Prostate gland (tissue), 2 donors: Measurements from ENCODE around the gene MUC21. TPM values are rescaled to one million over a fixed set of nuclear protein-coding genes. Genes with fewer than 3 reads are reported as not detected.

Experiments used
- DNase-seq: peaks from one replicate; pipeline ENCODE4 v3.0.0-alpha.2; 2019; ENCODE audit warnings: low spot score
- H3K27ac ChIP-seq, 2 donors: fragments of 200-600 bp; sonication (generic); 2 replicates each; pipeline ENCODE4 v1.5.1; 2017 to 2019
- H3K27me3 ChIP-seq: fragments of 200-600 bp; sonication (generic); replicated peaks from 2 replicates; pipeline ENCODE4 v1.5.1; 2019; ENCODE audit not compliant: insufficient read depth
- H3K36me3 ChIP-seq, 2 donors: fragments of 200-600 bp; sonication (generic); 1 replicate in 1 of 2; 2 replicates in 1 of 2; pipeline versions ENCODE4 v1.5.1 to v1.8.1; 2017 to 2019
- H3K4me1 ChIP-seq: fragments of 200-600 bp; sonication (generic); replicated peaks from 2 replicates; pipeline ENCODE4 v1.5.1; 2019
- H3K4me3 ChIP-seq, 2 donors: fragments of 200-600 bp; sonication (generic); 2 replicates each; pipeline ENCODE4 v1.5.1; 2017 to 2019
- H3K9me3 ChIP-seq: fragments of 200-600 bp; sonication (generic); 2 replicates; pipeline ENCODE4 v1.5.1; 2017
- POLR2A ChIP-seq: fragments of 450-650 bp; IDR thresholded peaks from one replicate; pipeline ENCODE4 v1.6.1; 2016; ENCODE audit warnings: antibody characterized with exemption, mild to moderate bottlenecking
- POLR2AphosphoS5 ChIP-seq: sonication (generic); formaldehyde crosslinking; IDR thresholded peaks from one replicate; pipeline ENCODE4 v1.6.1; 2017; ENCODE audit warnings: antibody characterized with exemption
- WGBS: methylation state at CpG from one replicate; pipeline ENCODE4 v1.1.5; 2018; 5-methylcytosine and 5-hydroxymethylcytosine counted together
- intact Hi-C: fragments of 100-400 bp; cut with DNase I; formaldehyde crosslinking; loops from one replicate; pipeline ENCODE4 v1.14.2; 2022
- total RNA-seq, 2 donors: library from RNA; depleted of rRNA; stranded (reverse); fragments of >200 nt; gene quantifications; one replicate each; pipeline ENCODE4 v1.1.0, GENCODE V29; 2016
- TF ChIP-seq, protein P1 (sequence below), 4 experiments: fragments of 200-600 bp in 2 of 4; fragments of 450-650 bp in 2 of 4; sonication (generic) in 2 of 4; IDR thresholded peaks; 1 replicate in 3 of 4; 2 replicates in 1 of 4; pipeline ENCODE4 v1.5.1; 2016 to 2019; ENCODE audit warnings: antibody characterized with exemption in 4 of 4, mild to moderate bottlenecking in 2 of 4, moderate library complexity in 2 of 4

The MUC21 gene
- total RNA-seq, 2 donors from 2014 or later = 0.28 TPM; not detected in 1

DNA sequence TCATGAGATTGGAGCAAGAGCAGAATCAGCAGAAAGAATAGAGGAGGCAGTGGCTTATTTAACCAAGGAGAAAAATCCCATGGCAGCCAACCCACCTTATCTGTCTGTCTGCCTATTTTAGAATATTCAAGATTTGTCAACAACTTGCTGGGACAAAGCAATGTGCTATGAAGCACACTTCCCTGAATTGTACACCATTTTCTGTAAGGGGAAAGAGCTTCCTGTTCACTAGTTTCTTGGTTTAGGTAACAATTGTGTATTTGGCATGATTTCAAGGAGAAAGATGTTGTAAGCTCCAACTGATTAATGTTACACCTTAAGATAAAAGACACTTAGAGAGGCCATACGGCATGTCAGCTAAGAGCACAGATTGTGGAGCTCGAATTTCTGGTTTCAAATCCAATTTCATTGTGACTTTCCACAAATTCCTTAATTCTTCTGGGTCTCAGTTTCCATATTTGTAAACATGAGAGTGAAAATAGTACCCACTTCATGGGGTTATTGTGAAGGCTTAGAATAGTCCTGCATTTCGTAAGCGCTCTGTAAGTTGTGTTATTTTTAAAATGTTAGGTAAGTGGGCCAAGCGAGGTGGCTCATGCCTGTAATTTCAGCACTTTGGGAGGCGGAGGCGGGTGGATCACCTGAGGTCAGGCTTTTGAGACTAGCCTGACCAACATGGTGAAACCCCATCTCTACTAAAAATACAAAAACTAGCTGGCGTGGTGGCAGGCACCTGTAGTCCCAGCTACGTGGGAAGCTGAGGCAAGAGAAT, 21.9 kb downstream of the MUC21 start:
- intact Hi-C loops = no loop called here
- H3K36me3 ChIP-seq = no peaks in the 10 kb centered on the region
- WGBS = 82% methylated on average over 9 of the region's 9 CpGs
- no peaks in the 10 kb centered on the region for H3K4me1 ChIP-seq
- H3K27ac ChIP-seq = no peak overlapping the region
- H3K4me3 ChIP-seq = no peak overlapping the region
- TF ChIP-seq, protein P1, sequence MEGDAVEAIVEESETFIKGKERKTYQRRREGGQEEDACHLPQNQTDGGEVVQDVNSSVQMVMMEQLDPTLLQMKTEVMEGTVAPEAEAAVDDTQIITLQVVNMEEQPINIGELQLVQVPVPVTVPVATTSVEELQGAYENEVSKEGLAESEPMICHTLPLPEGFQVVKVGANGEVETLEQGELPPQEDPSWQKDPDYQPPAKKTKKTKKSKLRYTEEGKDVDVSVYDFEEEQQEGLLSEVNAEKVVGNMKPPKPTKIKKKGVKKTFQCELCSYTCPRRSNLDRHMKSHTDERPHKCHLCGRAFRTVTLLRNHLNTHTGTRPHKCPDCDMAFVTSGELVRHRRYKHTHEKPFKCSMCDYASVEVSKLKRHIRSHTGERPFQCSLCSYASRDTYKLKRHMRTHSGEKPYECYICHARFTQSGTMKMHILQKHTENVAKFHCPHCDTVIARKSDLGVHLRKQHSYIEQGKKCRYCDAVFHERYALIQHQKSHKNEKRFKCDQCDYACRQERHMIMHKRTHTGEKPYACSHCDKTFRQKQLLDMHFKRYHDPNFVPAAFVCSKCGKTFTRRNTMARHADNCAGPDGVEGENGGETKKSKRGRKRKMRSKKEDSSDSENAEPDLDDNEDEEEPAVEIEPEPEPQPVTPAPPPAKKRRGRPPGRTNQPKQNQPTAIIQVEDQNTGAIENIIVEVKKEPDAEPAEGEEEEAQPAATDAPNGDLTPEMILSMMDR (IDR thresholded peaks at IDR 0.05) = no peak
- no peak for TF ChIP-seq POLR2A
- no peak for TF ChIP-seq POLR2AphosphoS5
- H3K27me3 ChIP-seq = no peaks in the 10 kb centered on the region
- DNase-seq = no peak
- H3K9me3 ChIP-seq = no peaks in the 10 kb centered on the region

DNA sequence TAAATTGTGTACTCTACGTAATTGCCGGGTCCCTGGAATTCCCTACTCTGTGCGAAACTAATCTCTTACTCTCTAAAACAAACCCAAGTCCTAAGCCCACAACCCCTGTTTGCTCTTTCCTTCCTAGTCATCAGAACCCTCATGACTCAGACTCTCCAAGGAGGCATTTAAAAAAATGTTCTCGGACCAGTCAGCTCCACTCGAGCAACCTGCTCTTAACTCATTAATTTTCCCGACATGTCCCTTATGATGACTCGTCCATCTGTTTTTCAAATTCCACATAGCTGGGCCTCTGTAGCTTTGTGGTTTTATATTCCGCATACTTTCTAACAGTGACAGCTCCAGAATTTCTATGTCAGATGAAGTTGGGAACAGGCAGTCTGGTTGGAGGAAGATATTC, 24.2 kb downstream of the MUC21 start:
- no peak for DNase-seq
- H3K27me3 ChIP-seq = no peaks in the 10 kb centered on the region
- H3K27ac ChIP-seq = no peak overlapping the region
- H3K9me3 ChIP-seq = no peaks in the 10 kb centered on the region
- TF ChIP-seq POLR2AphosphoS5 (no peak), POLR2A (no peak)
- TF ChIP-seq, protein P1 (IDR thresholded peaks at IDR 0.05) = no peak
- H3K36me3 ChIP-seq = no peaks in the 10 kb centered on the region
- H3K4me3 ChIP-seq = no peak overlapping the region
- no peaks in the 10 kb centered on the region for H3K4me1 ChIP-seq
- intact Hi-C loops = no loop called here
- 41% methylated on average over 8 of the region's 8 CpGs for WGBS

DNA sequence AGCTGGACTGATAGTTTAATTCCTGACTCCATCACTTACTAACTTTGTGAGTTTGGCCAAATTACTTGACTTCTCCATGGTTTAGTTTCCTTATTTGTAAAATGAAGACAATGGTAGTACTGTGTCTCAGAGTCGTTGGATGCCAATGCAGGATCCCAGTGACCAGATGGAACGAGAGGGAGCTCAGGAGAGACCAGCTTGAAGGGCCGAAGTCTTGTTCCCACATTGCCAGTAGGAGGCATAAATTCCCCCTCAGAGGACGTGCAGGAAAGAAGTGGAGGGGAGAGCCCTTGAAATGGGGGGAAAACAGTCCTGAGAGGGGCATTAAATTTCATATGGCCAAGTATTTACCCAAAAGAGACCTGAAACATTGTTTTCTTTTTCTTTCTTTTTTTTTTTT, 24.6 kb downstream of the MUC21 start:
- WGBS = 50% methylated on average over 4 of the region's 4 CpGs

DNA sequence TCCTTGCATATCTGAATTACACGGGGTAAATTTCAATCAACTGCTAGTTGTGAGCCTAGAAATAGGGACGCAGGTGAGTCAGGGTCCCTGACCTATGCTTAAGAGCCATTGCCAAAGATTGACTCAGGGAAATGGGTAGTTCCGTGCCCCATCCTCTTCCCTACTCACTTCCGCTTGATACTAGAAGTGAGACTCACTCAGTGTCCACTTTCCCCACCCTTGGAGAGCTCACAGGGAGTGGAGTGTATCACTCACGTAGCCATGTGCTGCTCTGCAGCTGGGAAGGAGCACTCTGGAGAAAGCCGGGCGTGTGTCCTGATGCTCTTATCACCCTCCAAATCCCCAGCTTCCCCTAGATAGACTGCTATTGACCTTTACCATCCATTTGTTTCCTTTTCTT, 26.2 kb downstream of the MUC21 start:
- intact Hi-C loops = no loop called here
- WGBS = 87% methylated on average over 7 of the region's 7 CpGs
- Histone ChIP-seq H3K36me3 (no peaks in the 10 kb centered on the region), H3K9me3 (no peaks in the 10 kb centered on the region), H3K4me3 (no peak overlapping the region), H3K27me3 (no peaks in the 10 kb centered on the region), H3K4me1 (no peaks in the 10 kb centered on the region), H3K27ac (no peak overlapping the region)
- TF ChIP-seq POLR2A (no peak), POLR2AphosphoS5 (no peak)
- TF ChIP-seq, protein P1 (IDR thresholded peaks at IDR 0.05) = no peak
- no peak for DNase-seq

More for the DNA sequence above, 24.6 kb downstream of the MUC21 start:
- no peaks in the 10 kb centered on the region for H3K9me3 ChIP-seq
- H3K27ac ChIP-seq = no peak overlapping the region
- intact Hi-C loops = no loop called here
- no peak for TF ChIP-seq POLR2A
- TF ChIP-seq, protein P1 (IDR thresholded peaks at IDR 0.05) = no peak
- TF ChIP-seq POLR2AphosphoS5 = no peak
- H3K36me3 ChIP-seq = no peaks in the 10 kb centered on the region
- no peaks in the 10 kb centered on the region for H3K4me1 ChIP-seq
- no peak overlapping the region for H3K4me3 ChIP-seq
- no peak for DNase-seq
- H3K27me3 ChIP-seq = no peaks in the 10 kb centered on the region
